ENCODE measurements around the gene FOXO3.

- no peak for TF ChIP-seq ZNF225 (CRISPR knock-in tag; IDR thresholded peaks at IDR 0.05)
- TF ChIP-seq ZFP36 (IDR thresholded peaks at IDR 0.05; ENCODE audit: borderline replicate concordance, low read depth, low read length, partially characterized antibody) = no peak
- TF ChIP-seq, protein P1, sequence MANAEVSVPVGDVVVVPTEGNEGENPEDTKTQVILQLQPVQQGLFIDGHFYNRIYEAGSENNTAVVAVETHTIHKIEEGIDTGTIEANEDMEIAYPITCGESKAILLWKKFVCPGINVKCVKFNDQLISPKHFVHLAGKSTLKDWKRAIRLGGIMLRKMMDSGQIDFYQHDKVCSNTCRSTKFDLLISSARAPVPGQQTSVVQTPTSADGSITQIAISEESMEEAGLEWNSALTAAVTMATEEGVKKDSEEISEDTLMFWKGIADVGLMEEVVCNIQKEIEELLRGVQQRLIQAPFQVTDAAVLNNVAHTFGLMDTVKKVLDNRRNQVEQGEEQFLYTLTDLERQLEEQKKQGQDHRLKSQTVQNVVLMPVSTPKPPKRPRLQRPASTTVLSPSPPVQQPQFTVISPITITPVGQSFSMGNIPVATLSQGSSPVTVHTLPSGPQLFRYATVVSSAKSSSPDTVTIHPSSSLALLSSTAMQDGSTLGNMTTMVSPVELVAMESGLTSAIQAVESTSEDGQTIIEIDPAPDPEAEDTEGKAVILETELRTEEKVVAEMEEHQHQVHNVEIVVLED (CRISPR knock-in tag; IDR thresholded peaks at IDR 0.05; ENCODE audit: borderline replicate concordance) = no peak
Measured at GRCh38 chr6:108568551-108569305, 8.0 kb downstream of the FOXO3 start.
